ENCODE measurements around the gene KIF24.
"Not testable (repeated sequence)": the region's sequence is repeated elsewhere in the genome, so short reads cannot be mapped to it uniquely, and the experiment has no call there.

GRCh38 chr9:34301064-34301463 is 28.0 kb downstream of the KIF24 start:
- TF ChIP-seq CTCF (IDR thresholded peaks at IDR 0.05 in 2 of 3, conservative IDR thresholded peaks at IDR 0.05 in 1 of 3; ENCODE audit: borderline replicate concordance in 1 of 3, insufficient read depth in 1 of 3, low read depth in 2 of 3, low read length in 2 of 3); POLR2A (IDR thresholded peaks at IDR 0.05; ENCODE audit: borderline replicate concordance, extremely low read depth, insufficient read depth, insufficient read length); POLR2AphosphoS5 (IDR thresholded peaks at IDR 0.05; ENCODE audit: low read depth, low read length); YY1 (IDR thresholded peaks at IDR 0.05; ENCODE audit: extremely low read depth, insufficient replicate concordance, low read depth, low read length); CBX3 (IDR thresholded peaks at IDR 0.05; ENCODE audit: low read depth); EZH2 (IDR thresholded peaks at IDR 0.05); JUND (IDR thresholded peaks at IDR 0.05); ZNF274 (IDR thresholded peaks at IDR 0.05; ENCODE audit: low read depth, low read length); EZH2phosphoT487 (IDR thresholded peaks at IDR 0.05; ENCODE audit: borderline replicate concordance); SP1 (IDR thresholded peaks at IDR 0.05; ENCODE audit: low read depth): not testable (repeated sequence)

All from HCT116 (cell line).